ENCODE measurements around the gene GLG1. TPM values are rescaled to one million over a fixed set of nuclear protein-coding genes. Genes with fewer than 3 reads are reported as not detected.

GLG1 gene
- total RNA-seq, 2 donors from 2014 or later: 96.9 to 98.3 TPM

DNA sequence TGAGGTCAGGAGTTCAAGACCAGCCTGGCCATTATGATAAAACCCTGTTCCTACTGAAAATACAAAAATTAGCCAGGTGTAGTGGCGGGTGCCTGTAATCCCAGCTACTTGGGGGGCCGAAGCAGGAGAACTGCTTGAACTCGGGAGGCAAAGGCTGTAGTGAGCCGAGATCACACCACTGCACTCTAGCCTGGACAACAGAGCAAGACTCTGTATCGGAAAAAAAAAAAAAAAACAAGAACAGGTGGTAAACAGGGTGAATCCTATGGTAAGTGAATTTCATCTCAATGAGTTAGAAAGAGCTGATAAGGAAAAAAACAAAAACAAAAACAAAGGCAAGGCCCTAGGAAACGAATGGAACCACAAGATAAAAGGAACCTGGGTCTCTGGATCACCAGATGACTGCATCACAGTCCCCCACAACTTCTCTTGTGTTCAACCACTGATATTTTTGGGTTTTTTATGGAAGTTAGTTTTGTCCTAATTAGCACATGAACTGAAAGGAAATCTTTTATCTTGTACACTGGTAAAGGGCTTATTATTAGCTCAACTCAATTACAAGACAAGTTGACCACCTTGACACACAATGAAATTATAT, 21.0 kb downstream of the GLG1 start:
- TF ChIP-seq, protein P1, sequence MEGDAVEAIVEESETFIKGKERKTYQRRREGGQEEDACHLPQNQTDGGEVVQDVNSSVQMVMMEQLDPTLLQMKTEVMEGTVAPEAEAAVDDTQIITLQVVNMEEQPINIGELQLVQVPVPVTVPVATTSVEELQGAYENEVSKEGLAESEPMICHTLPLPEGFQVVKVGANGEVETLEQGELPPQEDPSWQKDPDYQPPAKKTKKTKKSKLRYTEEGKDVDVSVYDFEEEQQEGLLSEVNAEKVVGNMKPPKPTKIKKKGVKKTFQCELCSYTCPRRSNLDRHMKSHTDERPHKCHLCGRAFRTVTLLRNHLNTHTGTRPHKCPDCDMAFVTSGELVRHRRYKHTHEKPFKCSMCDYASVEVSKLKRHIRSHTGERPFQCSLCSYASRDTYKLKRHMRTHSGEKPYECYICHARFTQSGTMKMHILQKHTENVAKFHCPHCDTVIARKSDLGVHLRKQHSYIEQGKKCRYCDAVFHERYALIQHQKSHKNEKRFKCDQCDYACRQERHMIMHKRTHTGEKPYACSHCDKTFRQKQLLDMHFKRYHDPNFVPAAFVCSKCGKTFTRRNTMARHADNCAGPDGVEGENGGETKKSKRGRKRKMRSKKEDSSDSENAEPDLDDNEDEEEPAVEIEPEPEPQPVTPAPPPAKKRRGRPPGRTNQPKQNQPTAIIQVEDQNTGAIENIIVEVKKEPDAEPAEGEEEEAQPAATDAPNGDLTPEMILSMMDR (IDR thresholded peaks at IDR 0.05): no peak
- Histone ChIP-seq H3K4me1 (peaks cover 3% of the 10 kb centered on the region), H3K9ac (ENCODE audit: low read depth in 2 of 2, low read length in 2 of 2) (no peak overlapping the region), H3K36me3 (no peaks in the 10 kb centered on the region), H3K4me3 (no peak overlapping the region), H3K27me3 (no peaks in the 10 kb centered on the region), H3K27ac (no peak overlapping the region), H3K9me3 (no peaks in the 10 kb centered on the region)
- intact Hi-C loops (cut with DNase I): no loop called here
- DNase-seq: no peak

DNA sequence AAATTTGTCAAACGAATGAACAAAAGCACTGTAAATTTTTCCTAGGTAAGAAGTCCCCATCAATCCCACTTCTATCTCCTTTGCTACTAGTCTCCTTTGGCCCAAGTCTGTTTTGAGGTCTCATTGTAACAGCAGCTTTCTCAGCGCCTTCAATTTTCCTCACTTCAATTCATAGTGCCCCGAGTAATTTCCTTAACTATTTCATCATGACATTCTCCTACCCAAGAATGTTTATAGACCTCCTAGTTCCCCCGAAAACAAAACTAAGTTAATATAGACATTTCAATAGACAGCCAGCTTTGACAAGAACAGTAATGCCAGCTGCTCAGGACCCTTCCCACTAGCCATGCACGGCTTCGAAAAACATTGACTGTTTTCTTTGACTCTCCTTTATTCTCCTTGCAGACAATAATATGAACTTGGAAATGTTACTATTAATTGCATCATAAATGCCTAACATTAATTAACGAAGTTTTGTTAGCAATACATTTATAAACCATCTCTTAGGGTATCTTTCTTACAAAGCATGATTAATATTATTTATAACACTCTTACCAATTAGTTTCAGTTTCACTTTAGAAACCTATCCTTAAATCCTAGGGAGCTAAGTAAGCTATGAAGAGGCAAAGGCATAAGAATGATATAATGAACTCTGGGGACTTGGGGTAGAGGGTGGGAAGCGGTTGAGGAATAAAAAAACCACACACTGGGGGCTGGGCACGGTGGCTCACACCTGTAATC, 22.8 kb downstream of the GLG1 start:
- H3K9ac ChIP-seq (ENCODE audit: low read depth in 2 of 2, low read length in 2 of 2): no peak overlapping the region

DNA sequence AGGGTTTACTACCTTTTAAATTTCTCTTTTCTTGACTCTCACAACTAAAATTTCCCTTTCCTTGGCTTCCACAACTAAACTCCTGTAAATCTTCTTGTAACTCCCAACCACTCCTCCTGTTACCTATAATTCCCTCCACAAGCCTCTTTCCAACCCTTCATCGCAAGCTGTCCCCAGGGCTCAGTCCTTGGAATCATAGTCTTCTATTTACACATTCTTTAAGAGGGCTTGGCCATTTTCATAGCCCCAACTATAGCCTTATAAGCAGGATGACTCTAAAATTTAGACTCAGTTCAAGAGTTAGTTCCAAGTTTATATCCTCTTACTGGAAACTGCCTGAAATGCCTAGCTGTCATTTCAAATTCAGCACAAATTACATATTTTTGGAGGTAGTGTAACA, 23.9 kb downstream of the GLG1 start:
- TF ChIP-seq, protein P1 (IDR thresholded peaks at IDR 0.05): no peak
- Histone ChIP-seq H3K27me3 (no peaks in the 10 kb centered on the region), H3K9me3 (no peaks in the 10 kb centered on the region), H3K4me3 (no peak overlapping the region), H3K27ac (no peak overlapping the region), H3K4me1 (peaks cover 3% of the 10 kb centered on the region), H3K9ac (ENCODE audit: low read depth in 2 of 2, low read length in 2 of 2) (no peak overlapping the region), H3K36me3 (no peaks in the 10 kb centered on the region)
- DNase-seq: no peak
- intact Hi-C loops (cut with DNase I): no loop called here

More for the DNA sequence above, 22.8 kb downstream of the GLG1 start:
- H3K36me3 ChIP-seq: no peaks in the 10 kb centered on the region
- intact Hi-C loops (cut with DNase I): no loop called here
- H3K27me3 ChIP-seq: no peaks in the 10 kb centered on the region
- H3K9me3 ChIP-seq: no peaks in the 10 kb centered on the region
- H3K4me1 ChIP-seq: peaks cover 3% of the 10 kb centered on the region
- DNase-seq: no peak
- H3K4me3 ChIP-seq: no peak overlapping the region
- TF ChIP-seq, protein P1 (IDR thresholded peaks at IDR 0.05): no peak
- no peak overlapping the region for H3K27ac ChIP-seq

GRCh38 chr16:74580833-74581232, 26.1 kb downstream of the GLG1 start:
- H3K9ac ChIP-seq (ENCODE audit: low read depth in 2 of 2, low read length in 2 of 2): no peak overlapping the region
- no peak overlapping the region for H3K27ac ChIP-seq
- TF ChIP-seq, protein P1 (IDR thresholded peaks at IDR 0.05): no peak
- no peaks in the 10 kb centered on the region for H3K9me3 ChIP-seq
- peaks cover 3% of the 10 kb centered on the region for H3K4me1 ChIP-seq
- no peaks in the 10 kb centered on the region for H3K27me3 ChIP-seq
- H3K36me3 ChIP-seq: no peaks in the 10 kb centered on the region
- no peak overlapping the region for H3K4me3 ChIP-seq
- intact Hi-C loops (cut with DNase I): no loop called here
- no peak for DNase-seq

GRCh38 chr16:74578838-74579237, 28.1 kb downstream of the GLG1 start:
- H3K9ac ChIP-seq (ENCODE audit: low read depth in 2 of 2, low read length in 2 of 2): no peak overlapping the region

More at GRCh38 chr16:74578838-74579237, 28.1 kb downstream of the GLG1 start:
- intact Hi-C loops (cut with DNase I): no loop called here
- no peak for DNase-seq
- H3K27me3 ChIP-seq: no peaks in the 10 kb centered on the region
- H3K36me3 ChIP-seq: no peaks in the 10 kb centered on the region
- H3K4me1 ChIP-seq: no peaks in the 10 kb centered on the region
- H3K9me3 ChIP-seq: no peaks in the 10 kb centered on the region
- H3K27ac ChIP-seq: no peak overlapping the region
- no peak overlapping the region for H3K4me3 ChIP-seq
- TF ChIP-seq, protein P1 (IDR thresholded peaks at IDR 0.05): no peak
